Measurements from ENCODE around the gene BCKDHA.
A peak's percentile ranks its signal among the peaks of the same experiment; 100 is the strongest.
"Not testable (repeated sequence)": the region's sequence is repeated elsewhere in the genome, so short reads cannot be mapped to it uniquely, and the experiment has no call there.

BCKDHA gene

DNA sequence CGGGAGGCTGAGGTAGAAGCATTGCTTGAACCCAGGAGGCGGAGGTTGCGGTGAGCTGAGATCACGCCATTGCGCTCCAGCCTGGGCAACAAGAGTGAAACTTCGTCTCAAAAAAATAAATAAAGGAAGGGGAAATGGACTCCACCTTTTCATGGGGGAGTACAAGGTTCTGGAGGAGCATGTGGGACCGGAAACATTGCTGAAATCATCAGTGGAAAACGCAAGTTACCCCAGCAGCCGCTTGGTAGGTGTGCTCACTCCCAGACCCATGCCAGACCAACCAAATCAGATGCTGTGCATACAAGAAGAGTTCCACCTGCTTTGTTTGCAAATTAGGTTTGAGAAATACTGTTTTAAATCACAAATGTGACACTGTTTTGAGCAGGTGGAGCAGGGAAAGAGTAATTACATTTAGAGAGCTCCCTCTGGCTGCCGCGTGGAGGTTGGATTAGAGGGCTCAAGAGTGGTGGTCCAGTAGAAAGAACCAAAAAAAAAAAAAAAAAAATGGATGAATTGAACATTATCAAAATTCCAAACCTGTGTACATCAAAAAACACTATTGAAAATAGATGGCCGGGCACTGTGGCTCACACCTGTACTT is 50.2 kb downstream of the BCKDHA start:
- no peak overlapping the region for H3K4me3 ChIP-seq (ENCODE audit: insufficient read depth, low read depth, low read length)
- 70% methylated on average over 12 of the region's 12 CpGs for WGBS, 2 experiments
- no peaks in the 10 kb centered on the region for H3K9me3 ChIP-seq (ENCODE audit: control insufficient read depth, low read length)
- H3K27me3 ChIP-seq (ENCODE audit: control insufficient read depth, insufficient read depth, low read length, poor library complexity, severe bottlenecking), result peaks cover 27% of the 10 kb centered on the region
- no peak overlapping the region for H3K27ac ChIP-seq (ENCODE audit: insufficient read depth, low read depth, low read length, poor library complexity, severe bottlenecking)
- H3K4me1 ChIP-seq (ENCODE audit: control insufficient read depth, insufficient read depth, low read length), result no peaks in the 10 kb centered on the region
- no peaks in the 10 kb centered on the region for H3K36me3 ChIP-seq (ENCODE audit: control insufficient read depth, insufficient read depth, low read length)

DNA sequence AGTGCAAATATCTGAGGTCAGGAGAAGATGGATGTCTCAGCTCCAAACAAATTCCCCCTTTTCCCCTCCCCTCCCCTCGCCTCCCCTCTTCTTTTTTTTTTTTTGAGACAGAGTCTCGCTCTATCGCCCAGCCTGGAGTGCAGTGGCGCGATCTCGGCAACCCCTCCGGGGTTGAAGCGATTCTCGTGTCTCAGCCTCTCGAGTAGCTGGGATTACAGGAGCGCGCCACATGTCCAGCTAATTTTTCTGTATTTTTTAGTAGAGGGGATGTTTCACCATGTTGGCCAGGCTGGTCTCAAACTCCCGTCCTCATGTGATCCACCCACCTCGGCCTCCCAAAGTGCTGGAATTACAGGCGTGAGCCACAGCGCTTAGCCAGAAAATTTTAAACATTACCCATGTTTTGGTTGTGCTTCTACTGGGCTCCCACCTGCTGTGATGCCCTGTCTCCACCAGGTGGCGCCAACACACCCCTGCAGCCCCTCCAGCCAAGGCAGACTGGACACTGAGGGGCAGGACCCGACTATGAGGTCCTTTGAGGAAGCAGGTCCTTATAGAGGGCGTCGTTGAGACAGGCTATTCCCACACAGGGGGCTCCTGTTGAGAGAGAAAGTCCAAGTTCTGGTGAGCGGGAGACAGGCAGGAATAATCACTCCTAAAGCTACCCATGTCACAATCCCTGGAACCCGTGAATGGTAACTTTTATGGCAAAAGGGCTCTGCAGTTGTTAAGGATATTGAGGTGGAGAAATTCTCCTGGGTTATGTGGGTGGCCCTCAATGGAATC is 51.7 kb downstream of the BCKDHA start:
- Histone ChIP-seq H3K27ac (ENCODE audit: insufficient read depth, low read depth, low read length, poor library complexity, severe bottlenecking) (no peak overlapping the region), H3K4me3 (ENCODE audit: insufficient read depth, low read depth, low read length) (peak overlapping the region; percentile 16), H3K36me3 (ENCODE audit: control insufficient read depth, insufficient read depth, low read length) (no peaks in the 10 kb centered on the region), H3K9me3 (ENCODE audit: control insufficient read depth, low read length) (no peaks in the 10 kb centered on the region), H3K27me3 (ENCODE audit: control insufficient read depth, insufficient read depth, low read length, poor library complexity, severe bottlenecking) (peaks cover 31% of the 10 kb centered on the region), H3K4me1 (ENCODE audit: control insufficient read depth, insufficient read depth, low read length) (no peaks in the 10 kb centered on the region)
- WGBS, 2 experiments, result 13 to 15% methylated on average over 21 to 22 of the region's 22 CpGs

DNA sequence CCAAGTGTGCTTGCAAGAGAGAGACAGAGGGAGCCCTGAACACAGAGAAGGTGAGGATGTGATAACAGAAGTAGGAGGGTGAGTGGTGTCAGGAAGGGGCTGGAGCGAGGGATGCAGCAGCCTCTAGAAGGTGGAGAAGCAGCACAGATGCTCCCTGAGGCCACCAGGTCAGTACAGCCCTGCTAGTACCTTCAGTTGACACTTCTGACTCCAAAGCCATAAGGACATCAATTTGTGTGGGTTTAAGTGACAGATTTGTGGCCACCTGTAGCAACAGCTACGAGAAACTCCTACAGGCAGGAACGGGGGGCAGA is 52.2 kb downstream of the BCKDHA start:
- H3K27me3 ChIP-seq (ENCODE audit: control insufficient read depth, insufficient read depth, low read length, poor library complexity, severe bottlenecking), result peaks cover 31% of the 10 kb centered on the region
- H3K4me3 ChIP-seq (ENCODE audit: insufficient read depth, low read depth, low read length), result no peak overlapping the region
- H3K9me3 ChIP-seq (ENCODE audit: control insufficient read depth, low read length), result no peaks in the 10 kb centered on the region
- WGBS, 2 experiments, result 85 to 91% methylated on average over 3 of the region's 3 CpGs
- no peak overlapping the region for H3K27ac ChIP-seq (ENCODE audit: insufficient read depth, low read depth, low read length, poor library complexity, severe bottlenecking)
- H3K4me1 ChIP-seq (ENCODE audit: control insufficient read depth, insufficient read depth, low read length), result no peaks in the 10 kb centered on the region
- no peaks in the 10 kb centered on the region for H3K36me3 ChIP-seq (ENCODE audit: control insufficient read depth, insufficient read depth, low read length)

DNA sequence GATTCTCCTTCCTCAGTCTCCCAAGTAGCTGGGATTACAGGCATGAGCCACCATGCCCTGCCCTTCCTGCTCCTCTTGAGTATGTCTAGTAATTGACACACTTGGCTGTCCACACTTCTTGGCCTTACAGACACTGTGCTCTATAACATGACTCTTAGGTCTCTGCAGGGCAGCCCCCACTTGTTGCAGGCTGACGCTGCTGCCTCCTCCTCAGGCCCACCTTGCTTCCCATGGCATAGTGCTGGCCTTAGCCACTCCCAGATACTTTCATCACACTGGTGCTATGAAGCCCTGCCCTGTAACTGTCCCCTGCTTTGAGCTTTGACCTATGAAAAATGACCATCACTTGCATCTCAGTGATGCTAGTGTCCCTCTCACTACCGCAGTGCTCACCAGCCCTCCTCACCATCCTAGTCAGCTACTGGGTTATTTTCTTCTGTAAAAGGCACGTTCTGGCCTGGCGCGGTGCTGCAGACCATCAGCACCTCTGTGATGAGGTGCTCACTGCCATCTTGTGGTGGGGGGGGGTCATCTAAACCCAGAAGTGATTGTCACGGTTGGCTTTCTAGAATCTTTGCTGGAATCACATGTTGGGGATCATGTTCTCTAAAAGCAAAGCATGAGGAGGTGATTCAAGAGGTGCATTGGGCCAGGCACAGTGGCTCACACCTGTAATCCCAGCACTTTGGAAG is 55.1 kb downstream of the BCKDHA start:
- no peaks in the 10 kb centered on the region for H3K36me3 ChIP-seq (ENCODE audit: control insufficient read depth, insufficient read depth, low read length)
- WGBS, 2 experiments, result 50 to 64% methylated on average over 6 of the region's 6 CpGs
- no peak overlapping the region for H3K4me3 ChIP-seq (ENCODE audit: insufficient read depth, low read depth, low read length)
- H3K4me1 ChIP-seq (ENCODE audit: control insufficient read depth, insufficient read depth, low read length), result no peaks in the 10 kb centered on the region
- no peak overlapping the region for H3K27ac ChIP-seq (ENCODE audit: insufficient read depth, low read depth, low read length, poor library complexity, severe bottlenecking)
- H3K27me3 ChIP-seq (ENCODE audit: control insufficient read depth, insufficient read depth, low read length, poor library complexity, severe bottlenecking), result peaks cover 19% of the 10 kb centered on the region
- no peaks in the 10 kb centered on the region for H3K9me3 ChIP-seq (ENCODE audit: control insufficient read depth, low read length)

DNA sequence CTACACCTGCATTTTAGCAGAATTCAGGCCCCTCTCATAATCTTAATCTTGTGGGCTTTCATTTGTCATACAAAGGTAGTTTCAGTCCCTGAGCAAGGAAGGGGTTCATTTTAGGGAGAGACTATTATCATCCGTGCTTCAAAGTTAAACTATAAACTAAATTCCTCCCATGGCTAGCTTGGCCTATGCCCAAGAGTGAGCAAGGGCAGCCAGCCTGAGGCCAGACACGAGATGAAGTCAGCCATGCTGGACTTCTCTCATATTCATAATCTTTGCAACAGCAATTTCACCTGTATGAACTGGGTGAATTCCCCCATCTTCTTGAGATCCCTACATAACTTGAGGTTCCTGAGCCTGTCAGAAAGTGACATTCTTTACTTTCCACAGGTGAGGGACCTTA is 58.3 kb downstream of the BCKDHA start:
- H3K27ac ChIP-seq (ENCODE audit: insufficient read depth, low read depth, low read length, poor library complexity, severe bottlenecking), result no peak overlapping the region
- no peaks in the 10 kb centered on the region for H3K4me1 ChIP-seq (ENCODE audit: control insufficient read depth, insufficient read depth, low read length)
- no peaks in the 10 kb centered on the region for H3K36me3 ChIP-seq (ENCODE audit: control insufficient read depth, insufficient read depth, low read length)
- no peak overlapping the region for H3K4me3 ChIP-seq (ENCODE audit: insufficient read depth, low read depth, low read length)
- 56 to 59% methylated on average over 2 of the region's 2 CpGs for WGBS, 2 experiments
- peaks cover 4% of the 10 kb centered on the region for H3K27me3 ChIP-seq (ENCODE audit: control insufficient read depth, insufficient read depth, low read length, poor library complexity, severe bottlenecking)
- no peaks in the 10 kb centered on the region for H3K9me3 ChIP-seq (ENCODE audit: control insufficient read depth, low read length)

DNA sequence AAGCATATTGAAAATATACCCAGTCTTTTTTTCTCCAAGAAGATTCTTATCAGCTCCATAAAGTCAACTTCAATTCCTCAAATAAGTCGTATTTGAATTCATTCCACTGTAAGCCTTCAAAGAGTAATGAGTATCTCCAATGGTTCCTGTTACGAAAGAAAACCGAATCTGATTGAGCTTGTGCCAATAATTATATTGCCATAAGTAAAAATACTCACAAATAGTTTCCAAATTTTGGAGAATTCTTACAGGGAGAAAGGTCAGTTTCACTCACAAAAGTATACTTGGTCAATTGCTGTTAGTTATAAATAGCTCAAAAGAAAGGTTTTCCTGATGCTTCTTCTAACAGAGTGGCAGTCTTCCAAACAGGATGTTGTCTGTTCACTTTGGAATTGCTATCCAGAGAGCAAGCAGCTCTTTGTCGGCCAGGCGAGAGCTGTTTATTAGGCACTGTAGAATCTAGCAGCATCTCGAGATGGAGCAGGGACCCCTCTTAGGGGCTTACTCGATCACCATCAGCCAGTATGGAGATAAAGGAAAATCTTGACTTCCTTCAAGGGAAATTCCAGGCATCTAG is 58.8 kb downstream of the BCKDHA start:
- 74 to 75% methylated on average over 5 to 7 of the region's 7 CpGs for WGBS, 2 experiments
- Histone ChIP-seq H3K27me3 (ENCODE audit: control insufficient read depth, insufficient read depth, low read length, poor library complexity, severe bottlenecking) (peaks cover 4% of the 10 kb centered on the region), H3K27ac (ENCODE audit: insufficient read depth, low read depth, low read length, poor library complexity, severe bottlenecking) (no peak overlapping the region), H3K4me1 (ENCODE audit: control insufficient read depth, insufficient read depth, low read length) (no peaks in the 10 kb centered on the region), H3K4me3 (ENCODE audit: insufficient read depth, low read depth, low read length) (no peak overlapping the region), H3K36me3 (ENCODE audit: control insufficient read depth, insufficient read depth, low read length) (no peaks in the 10 kb centered on the region), H3K9me3 (ENCODE audit: control insufficient read depth, low read length) (no peaks in the 10 kb centered on the region)

DNA sequence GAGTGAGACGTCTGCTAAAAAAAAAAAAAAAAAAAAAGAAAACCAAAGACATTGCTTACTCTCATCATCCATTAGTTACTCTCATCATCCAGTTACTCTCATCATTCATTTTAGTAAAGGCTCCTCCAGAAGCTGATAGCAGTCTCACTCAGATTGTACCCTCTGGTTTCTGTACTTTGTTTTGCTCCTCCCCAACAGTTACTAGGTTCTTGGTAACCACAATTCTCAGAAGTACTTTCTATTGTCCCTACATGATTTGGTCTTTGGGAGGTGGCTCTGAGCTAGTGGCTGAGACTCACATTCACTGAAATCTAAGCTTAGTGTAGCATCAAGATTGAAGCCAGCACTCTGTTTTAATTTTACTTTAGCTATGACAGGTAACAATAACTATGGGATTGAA is 59.6 kb downstream of the BCKDHA start:
- 45 to 55% methylated on average over 1 of the region's 1 CpG for WGBS, 2 experiments
- Histone ChIP-seq H3K27me3 (ENCODE audit: control insufficient read depth, insufficient read depth, low read length, poor library complexity, severe bottlenecking) (peaks cover 4% of the 10 kb centered on the region), H3K27ac (ENCODE audit: insufficient read depth, low read depth, low read length, poor library complexity, severe bottlenecking) (no peak overlapping the region), H3K9me3 (ENCODE audit: control insufficient read depth, low read length) (no peaks in the 10 kb centered on the region), H3K4me1 (ENCODE audit: control insufficient read depth, insufficient read depth, low read length) (no peaks in the 10 kb centered on the region), H3K4me3 (ENCODE audit: insufficient read depth, low read depth, low read length) (no peak overlapping the region), H3K36me3 (ENCODE audit: control insufficient read depth, insufficient read depth, low read length) (no peaks in the 10 kb centered on the region)

DNA sequence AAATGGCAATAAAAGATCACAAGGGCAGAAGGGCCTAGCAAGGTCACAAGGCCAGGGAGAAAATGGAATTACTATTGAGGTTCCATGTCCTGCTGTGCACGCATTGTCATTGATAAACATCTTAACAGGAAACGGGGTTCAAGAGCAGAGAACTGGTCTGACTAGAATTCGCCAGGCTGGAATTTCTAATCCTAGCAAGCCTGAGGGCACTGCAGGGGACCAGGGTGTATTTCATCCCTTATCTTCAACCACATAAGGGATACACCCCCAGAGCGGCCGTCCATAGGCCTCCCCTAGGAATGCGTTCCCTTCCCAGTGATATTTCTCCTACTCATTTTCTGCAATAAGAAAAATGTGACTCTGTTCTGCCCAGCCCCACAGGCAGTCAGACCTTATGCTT is 64.9 kb downstream of the BCKDHA start:
- Histone ChIP-seq H3K27me3 (ENCODE audit: control insufficient read depth, insufficient read depth, low read length, poor library complexity, severe bottlenecking) (no peaks in the 10 kb centered on the region), H3K4me3 (ENCODE audit: insufficient read depth, low read depth, low read length) (no peak overlapping the region), H3K27ac (ENCODE audit: insufficient read depth, low read depth, low read length, poor library complexity, severe bottlenecking) (no peak overlapping the region), H3K4me1 (ENCODE audit: control insufficient read depth, insufficient read depth, low read length) (no peaks in the 10 kb centered on the region), H3K36me3 (ENCODE audit: control insufficient read depth, insufficient read depth, low read length) (no peaks in the 10 kb centered on the region), H3K9me3 (ENCODE audit: control insufficient read depth, low read length) (no peaks in the 10 kb centered on the region)
- WGBS, 2 experiments, result 73 to 75% methylated on average over 6 of the region's 6 CpGs

DNA sequence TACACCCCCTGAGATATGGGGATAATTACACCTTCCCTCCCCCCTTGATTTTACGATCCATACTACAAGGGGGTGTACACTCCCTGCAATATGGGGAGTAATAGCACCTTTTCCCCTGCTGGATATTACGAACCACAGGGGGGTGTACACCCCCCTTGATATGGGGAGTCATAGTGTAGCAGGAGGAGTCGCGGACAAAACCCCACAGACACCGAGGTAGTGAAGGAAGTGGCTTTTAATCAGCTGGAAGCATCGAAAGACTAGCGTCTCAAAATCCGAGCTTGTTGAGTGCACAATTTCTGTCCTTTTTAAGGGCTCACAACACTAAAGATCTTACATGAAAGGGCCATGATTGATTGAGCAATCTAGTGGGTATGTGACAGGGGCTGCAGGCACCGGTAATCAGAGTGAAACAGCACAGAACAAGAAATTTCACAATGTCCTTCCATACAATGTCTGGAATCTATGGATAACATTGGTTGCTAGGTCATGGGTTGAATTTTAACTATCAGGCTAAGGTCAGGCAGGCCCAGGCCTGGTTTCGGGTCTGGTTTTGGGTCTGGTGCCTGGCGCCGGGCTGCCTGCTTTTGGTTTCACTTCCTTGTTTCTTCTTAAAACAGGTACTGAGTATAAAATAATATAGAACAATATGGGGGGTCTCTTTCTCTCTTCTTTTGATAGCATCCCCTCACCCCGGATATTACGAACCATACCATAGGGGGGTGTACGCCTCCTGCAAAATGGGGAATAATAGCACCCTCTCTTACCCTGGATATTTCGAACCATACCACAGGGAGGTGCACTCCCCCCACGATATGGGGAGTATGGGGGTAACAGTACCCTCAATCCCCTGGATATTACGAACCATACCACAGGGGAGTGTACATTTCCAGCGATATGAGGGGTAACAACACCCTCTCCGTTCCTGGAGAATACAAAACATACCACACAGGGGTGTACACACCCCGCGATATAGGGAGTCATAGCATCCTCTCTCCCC is 65.9 kb downstream of the BCKDHA start:
- WGBS, 2 experiments, result 83 to 86% methylated on average over 17 to 22 of the region's 22 CpGs
- H3K27me3 ChIP-seq (ENCODE audit: control insufficient read depth, insufficient read depth, low read length, poor library complexity, severe bottlenecking), result not testable (repeated sequence)

More for the DNA sequence above, 65.9 kb downstream of the BCKDHA start:
- H3K9me3 ChIP-seq (ENCODE audit: control insufficient read depth, low read length); H3K4me3 ChIP-seq (ENCODE audit: insufficient read depth, low read depth, low read length); H3K27ac ChIP-seq (ENCODE audit: insufficient read depth, low read depth, low read length, poor library complexity, severe bottlenecking); H3K36me3 ChIP-seq (ENCODE audit: control insufficient read depth, insufficient read depth, low read length); H3K4me1 ChIP-seq (ENCODE audit: control insufficient read depth, insufficient read depth, low read length): not testable (repeated sequence)

All from ectodermal cell (in vitro differentiated cells).